Measurements from ENCODE around the gene RAB14.

DNA sequence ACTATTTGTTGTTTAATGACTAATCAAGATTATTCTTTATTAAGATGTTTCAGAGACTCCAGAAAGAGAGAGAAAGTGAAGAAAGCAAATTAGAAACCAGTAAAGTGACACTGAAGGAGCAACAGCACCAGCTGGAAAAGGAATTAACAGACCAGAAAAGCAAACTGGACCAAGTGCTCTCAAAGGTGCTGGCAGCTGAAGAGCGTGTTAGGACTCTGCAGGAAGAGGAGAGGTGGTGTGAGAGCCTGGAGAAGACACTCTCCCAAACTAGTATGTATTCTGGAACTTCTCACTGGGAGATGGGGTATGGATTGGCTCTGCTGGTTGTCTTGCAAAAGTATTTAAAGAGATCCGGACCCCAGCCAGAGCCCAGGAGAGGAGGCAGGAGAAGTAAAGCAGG, 33.6 kb downstream of the RAB14 start:
- no peak for TF ChIP-seq CTCF (conservative IDR thresholded peaks at IDR 0.05; ENCODE audit: low read length)
- no peak for TF ChIP-seq EZH2phosphoT487 (IDR thresholded peaks at IDR 0.05; ENCODE audit: borderline replicate concordance, low read depth, low read length)
